ENCODE measurements around the gene LPGAT1.

LPGAT1 gene

GRCh38 chr1:211828584-211829342 is 1.8 kb downstream of the LPGAT1 start:
- DNase-seq: no peak

GRCh38 chr1:211827051-211827450 is 3.5 kb downstream of the LPGAT1 start:
- DNase-seq: no peak

GRCh38 chr1:211825980-211826379 is 4.6 kb downstream of the LPGAT1 start:
- DNase-seq: no peak

- no peak for DNase-seq
These were observed 7.7 kb downstream of the LPGAT1 start for GRCh38 chr1:211822677-211823407.

- no peak for DNase-seq
These were observed 14.0 kb downstream of the LPGAT1 start for GRCh38 chr1:211816586-211816985.

GRCh38 chr1:211814313-211814712 is 16.2 kb downstream of the LPGAT1 start:
- no peak for DNase-seq

- no peak for DNase-seq
These were observed 17.0 kb downstream of the LPGAT1 start for GRCh38 chr1:211813590-211813989.

GRCh38 chr1:211812584-211812983 is 18.0 kb downstream of the LPGAT1 start:
- no peak for DNase-seq

GRCh38 chr1:211811848-211812247 is 18.7 kb downstream of the LPGAT1 start:
- no peak for DNase-seq

GRCh38 chr1:211811126-211811525 is 19.4 kb downstream of the LPGAT1 start:
- no peak for DNase-seq

GRCh38 chr1:211808475-211808874 is 22.1 kb downstream of the LPGAT1 start:
- DNase-seq: no peak

- DNase-seq: no peak
These were observed 25.6 kb downstream of the LPGAT1 start for GRCh38 chr1:211804915-211805314.

GRCh38 chr1:211800925-211801607 is 29.5 kb downstream of the LPGAT1 start:
- no peak for DNase-seq

GRCh38 chr1:211797994-211798393 is 32.6 kb downstream of the LPGAT1 start:
- no peak for DNase-seq

- DNase-seq: no peak
These were observed 38.6 kb downstream of the LPGAT1 start for GRCh38 chr1:211791979-211792378.

- no peak for DNase-seq
These were observed 40.7 kb downstream of the LPGAT1 start for GRCh38 chr1:211789641-211790464.

- no peak for DNase-seq
These were observed 41.9 kb downstream of the LPGAT1 start for GRCh38 chr1:211788626-211789025.

GRCh38 chr1:211783897-211784296 is 46.7 kb downstream of the LPGAT1 start:
- DNase-seq: no peak

- no peak for DNase-seq
These were observed 47.3 kb downstream of the LPGAT1 start for GRCh38 chr1:211783266-211783665.

- DNase-seq: no peak
These were observed 49.3 kb downstream of the LPGAT1 start for GRCh38 chr1:211781260-211781659.

GRCh38 chr1:211775170-211775569 is 55.4 kb downstream of the LPGAT1 start:
- no peak for DNase-seq

GRCh38 chr1:211764701-211765100 is 65.9 kb downstream of the LPGAT1 start:
- DNase-seq: no peak

- no peak for DNase-seq
These were observed 68.4 kb downstream of the LPGAT1 start for GRCh38 chr1:211762206-211762605.

Data from CD4-positive, alpha-beta T cell treated with Interleukin-15 for 1 hour (primary cell).